Measurements from ENCODE around the gene FILIP1L.
"Not testable (repeated sequence)": the region's sequence is repeated elsewhere in the genome, so short reads cannot be mapped to it uniquely, and the experiment has no call there.

FILIP1L gene

DNA sequence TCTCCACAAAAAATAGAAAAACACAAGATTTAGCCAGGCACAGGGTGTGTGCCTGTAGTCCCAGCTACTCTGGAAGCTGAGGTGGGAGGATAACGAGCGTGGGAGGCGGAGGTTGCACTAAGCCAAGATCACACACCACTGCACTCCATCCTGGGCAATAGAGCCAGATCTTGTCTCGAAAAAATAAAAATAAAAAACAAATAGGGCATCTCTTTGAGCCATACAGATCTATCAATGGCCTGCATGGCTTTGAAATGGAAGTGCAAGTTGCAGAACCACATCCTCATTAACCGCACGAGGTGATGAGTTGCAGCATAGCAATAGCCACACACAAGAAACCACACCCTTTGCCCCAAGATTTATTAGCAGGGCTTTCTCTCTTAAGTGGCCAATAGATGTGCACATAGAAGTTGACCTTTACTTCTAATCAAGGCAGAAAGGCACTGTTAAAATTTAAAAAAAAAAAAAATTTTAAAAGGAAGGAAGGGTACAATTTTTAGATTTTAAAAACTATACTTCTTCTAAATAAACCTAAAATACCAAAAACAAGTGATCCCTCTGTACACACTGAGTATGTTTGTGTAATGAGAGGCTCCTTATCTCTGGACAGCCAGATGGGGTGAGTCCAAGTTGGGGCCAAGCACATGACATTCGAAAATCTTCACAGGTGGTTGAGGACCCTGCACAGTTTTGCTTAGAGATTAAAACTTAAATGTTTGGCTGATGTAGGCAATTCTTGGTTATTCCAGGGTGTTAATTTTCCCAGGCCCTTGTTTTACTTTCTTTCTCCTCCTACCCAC, 53.4 kb downstream of the FILIP1L start:
- TF ChIP-seq CTCF (conservative IDR thresholded peaks at IDR 0.05; ENCODE audit: low read depth, low read length) = no peak
- H3K4me3 ChIP-seq (ENCODE audit: low read length) = no peak overlapping the region
- no peak for DNase-seq (ENCODE audit: low read depth)

DNA sequence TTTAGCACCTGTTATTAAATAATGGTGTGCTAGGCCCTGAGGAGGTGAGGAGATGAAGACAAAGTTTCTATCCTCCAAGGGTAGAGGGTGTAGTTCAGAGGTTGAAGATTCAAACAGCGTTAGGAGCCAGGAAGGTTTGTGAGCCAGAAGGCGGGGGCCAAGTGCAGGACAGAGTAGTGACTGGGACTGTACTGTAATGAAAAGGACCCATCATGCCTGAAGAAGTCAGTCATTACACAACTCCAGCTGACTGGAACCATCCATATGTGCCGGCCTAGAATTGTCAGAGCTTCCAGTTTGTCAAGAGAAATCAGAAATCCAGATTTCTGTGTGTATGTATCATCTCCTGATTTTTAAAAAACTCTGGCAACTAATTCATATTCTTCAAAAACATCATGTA, 54.8 kb downstream of the FILIP1L start:
- DNase-seq (ENCODE audit: low read depth) = no peak
- H3K4me3 ChIP-seq (ENCODE audit: low read length) = no peak overlapping the region
- TF ChIP-seq CTCF (conservative IDR thresholded peaks at IDR 0.05; ENCODE audit: low read depth, low read length) = no peak

- no peak overlapping the region for H3K4me3 ChIP-seq (ENCODE audit: low read length)
- TF ChIP-seq CTCF (conservative IDR thresholded peaks at IDR 0.05; ENCODE audit: low read depth, low read length) = no peak
- no peak for DNase-seq (ENCODE audit: low read depth)
Measured at GRCh38 chr3:100057716-100058575, 56.4 kb downstream of the FILIP1L start.

DNA sequence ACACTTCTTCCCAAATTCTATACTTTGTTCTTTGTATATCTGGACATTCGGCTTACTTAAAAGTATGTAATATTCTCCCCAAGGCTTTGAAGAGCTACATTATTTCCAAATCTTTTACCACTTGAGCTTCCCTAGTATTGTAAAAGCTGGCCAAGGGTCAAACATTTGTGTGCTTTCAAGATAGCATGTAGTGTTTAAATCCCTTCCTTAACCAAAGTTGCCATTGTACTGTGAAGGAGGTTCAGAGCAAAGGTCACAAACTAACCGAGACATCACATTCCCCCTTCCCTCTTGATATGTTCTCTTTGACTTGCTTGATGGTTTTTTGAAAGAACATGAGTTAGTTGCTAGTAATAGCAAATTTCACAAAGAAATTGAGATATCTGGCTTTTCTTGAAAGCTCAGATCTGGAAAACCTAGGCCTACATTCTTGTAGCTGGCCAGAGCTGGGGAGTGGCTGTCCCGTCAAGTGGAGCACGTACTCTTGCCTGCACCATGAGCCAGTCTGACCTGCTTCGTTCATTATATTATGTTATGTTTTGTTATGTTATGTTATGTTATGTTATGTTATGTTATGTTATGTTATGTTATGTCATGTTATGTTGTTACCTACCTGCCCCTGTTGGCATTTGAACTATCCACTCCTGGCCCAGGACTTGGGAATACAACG, 60.2 kb downstream of the FILIP1L start:
- no peak for TF ChIP-seq CTCF (conservative IDR thresholded peaks at IDR 0.05; ENCODE audit: low read depth, low read length)
- DNase-seq (ENCODE audit: low read depth) = no peak
- H3K4me3 ChIP-seq (ENCODE audit: low read length) = no peak overlapping the region

DNA sequence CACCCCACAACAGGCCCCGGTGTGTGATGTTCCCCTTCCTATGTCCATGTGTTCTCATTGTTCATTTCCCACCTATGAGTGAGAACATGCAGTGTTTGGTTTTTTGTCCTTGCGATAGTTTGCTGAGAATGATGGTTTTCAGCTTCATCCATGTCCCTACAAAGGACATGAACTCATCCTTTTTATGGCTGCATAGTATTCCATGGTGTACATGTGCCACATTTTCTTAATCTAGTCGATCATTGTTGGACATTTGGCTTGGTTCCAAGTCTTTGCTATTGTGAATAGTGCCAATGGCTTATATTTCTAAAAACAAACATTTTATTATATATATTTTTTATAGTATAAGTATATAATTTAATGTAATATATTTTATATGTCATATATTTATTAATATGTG, 62.8 kb downstream of the FILIP1L start:
- not testable (repeated sequence) for DNase-seq (ENCODE audit: low read depth)

GRCh38 chr3:100048248-100048647, 66.1 kb downstream of the FILIP1L start:
- H3K4me3 ChIP-seq (ENCODE audit: low read length) = no peak overlapping the region
- no peak for TF ChIP-seq CTCF (conservative IDR thresholded peaks at IDR 0.05; ENCODE audit: low read depth, low read length)
- DNase-seq (ENCODE audit: low read depth) = no peak

More for the DNA sequence above, 62.8 kb downstream of the FILIP1L start:
- H3K4me3 ChIP-seq (ENCODE audit: low read length) = not testable (repeated sequence)

GRCh38 chr3:100047455-100048141, 66.7 kb downstream of the FILIP1L start:
- no peak for TF ChIP-seq CTCF (conservative IDR thresholded peaks at IDR 0.05; ENCODE audit: low read depth, low read length)
- H3K4me3 ChIP-seq (ENCODE audit: low read length) = no peak overlapping the region
- DNase-seq (ENCODE audit: low read depth) = no peak

Data from retinal pigment epithelial cell (primary cell).